Non-pigmented ciliary epithelial cell (primary cell): ENCODE results near the gene BCAT1.

Experiments used
- DNase-seq: peaks from one replicate; pipeline ENCODE4 v3.0.0-alpha.2; 2010; ENCODE audit warnings: low read depth

BCAT1 gene

DNA sequence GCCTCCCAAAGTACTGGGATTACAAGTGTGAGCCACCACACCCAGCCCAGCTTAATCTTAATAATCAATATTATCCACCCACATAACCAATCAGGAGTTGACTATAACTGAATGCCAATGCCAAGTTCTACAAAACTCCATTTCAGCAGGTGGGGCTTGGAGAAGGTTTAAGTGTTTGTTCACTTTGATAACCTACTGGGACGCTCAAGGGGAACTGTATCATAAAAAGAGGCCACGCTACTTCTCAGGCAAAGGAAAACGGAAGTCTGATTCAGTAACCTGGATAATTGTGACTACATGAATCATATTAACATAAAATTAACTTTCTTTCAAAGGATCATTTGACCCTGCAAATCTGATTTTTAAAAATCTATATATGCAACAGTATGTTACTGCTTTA, 179.2 kb downstream of the BCAT1 start:
- no peak for DNase-seq

DNA sequence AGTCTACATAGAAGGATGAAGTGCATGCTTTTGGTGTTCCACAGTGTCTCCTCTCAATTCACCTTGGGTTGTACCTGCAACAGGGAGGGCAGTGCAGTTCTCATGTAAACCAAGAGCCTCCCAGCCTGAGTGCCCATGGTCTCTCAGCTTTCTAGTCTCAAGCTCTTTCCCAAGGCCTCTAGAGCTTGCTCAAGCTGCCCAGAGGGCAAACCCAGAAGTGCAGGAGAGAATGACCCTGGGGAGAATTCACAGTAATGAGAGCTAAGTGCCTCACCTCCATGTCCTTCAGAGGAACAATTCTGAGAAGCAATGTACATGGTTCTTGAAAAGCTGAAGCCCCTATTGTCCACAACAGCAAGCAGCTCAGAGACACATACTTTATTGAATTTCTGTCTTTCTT, 180.5 kb downstream of the BCAT1 start:
- no peak for DNase-seq

DNA sequence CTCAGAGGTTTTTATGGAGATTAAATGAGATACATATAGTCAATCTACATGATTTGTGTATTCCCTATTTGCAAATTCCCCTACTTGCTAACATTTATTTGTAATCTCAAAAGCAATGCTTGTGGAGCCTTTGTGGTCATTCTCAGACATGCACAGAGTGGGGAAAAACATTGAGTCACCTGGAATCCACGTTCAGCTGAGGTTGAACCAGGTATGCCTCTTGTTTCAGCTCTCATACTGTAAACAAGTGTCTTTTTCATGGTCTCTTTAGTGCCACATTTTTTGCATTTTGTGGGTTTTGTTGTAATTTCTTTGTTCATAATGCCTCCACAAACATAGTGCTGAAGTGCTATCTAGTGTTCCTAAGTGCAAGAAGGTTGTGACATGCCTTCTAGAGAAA, 181.9 kb downstream of the BCAT1 start:
- no peak for DNase-seq

DNA sequence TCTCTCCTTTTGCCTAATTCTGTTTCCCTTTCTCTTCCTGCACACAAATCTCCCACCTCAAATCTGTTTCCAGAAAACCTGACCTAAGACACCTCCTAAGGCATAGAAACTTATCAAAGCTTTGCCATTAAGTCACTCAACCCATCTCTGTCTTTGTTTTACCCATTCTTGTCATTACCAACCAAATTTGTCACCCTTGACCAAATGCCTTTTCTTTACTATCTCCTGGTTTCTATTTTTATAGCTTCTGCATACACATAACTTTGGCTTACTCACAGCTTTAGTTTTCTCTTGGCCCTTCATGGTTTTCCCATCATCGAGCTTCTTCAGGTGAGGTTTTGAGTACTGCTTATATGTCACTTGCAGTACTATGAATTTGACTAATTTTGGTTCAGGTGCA, 184.2 kb downstream of the BCAT1 start:
- no peak for DNase-seq

DNA sequence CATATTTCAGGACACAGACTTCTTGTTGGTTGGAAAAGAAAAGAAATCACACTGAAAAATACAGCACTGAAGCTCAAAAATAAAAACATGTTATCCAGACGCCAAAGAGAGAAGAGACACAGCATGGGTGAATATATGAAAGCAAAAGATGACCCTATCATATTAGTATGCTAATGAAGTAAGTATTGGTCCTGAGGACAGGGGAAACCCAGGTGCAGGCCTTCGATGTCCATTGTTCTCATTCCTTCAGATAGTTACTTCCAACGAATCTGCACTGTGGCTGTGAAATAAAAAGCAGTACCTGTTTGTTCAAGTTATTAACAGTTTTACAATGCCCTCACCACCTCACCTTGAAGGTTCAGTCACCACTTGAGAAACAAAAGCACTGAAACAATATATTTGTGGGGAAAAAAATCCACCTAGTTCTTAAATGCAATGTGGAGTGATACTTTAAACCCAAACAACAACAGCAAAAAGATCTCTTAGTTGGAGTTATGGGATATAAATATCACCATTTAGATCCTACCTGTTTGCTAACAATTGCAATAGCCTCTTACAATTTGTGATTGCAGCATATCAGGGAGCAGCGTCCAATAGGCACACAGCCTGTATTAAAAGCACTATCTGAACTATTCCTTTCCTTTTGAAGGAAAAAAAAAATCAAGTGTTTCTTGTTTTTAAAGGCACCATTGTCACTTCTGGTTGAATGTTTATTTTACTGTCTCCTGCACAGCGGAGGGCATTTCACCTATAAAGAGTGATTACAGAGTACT, 188.1 kb downstream of the BCAT1 start:
- no peak for DNase-seq

DNA sequence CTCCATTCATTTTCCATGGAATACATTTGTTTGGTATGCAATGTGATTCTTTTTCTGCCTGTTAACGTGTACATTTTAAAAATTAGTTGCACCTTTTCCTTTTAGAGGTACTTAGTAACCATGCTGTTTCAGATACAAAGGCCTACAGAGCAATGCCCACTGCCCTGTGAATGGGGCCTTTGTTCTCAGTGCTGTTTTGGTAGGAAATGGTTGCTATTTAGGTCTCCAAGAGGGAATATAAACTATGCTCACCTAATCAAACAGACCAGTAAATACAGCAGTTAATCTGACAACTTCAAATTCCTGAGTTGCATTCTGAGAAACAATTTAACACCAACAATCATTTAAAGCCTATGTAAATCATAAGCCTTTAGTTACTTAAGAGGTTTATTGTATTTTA, 188.7 kb downstream of the BCAT1 start:
- DNase-seq: no peak
